CD4-positive, alpha-beta T cell treated with Interleukin-6 at 100 ng/mL for 8 hours (primary cell): ENCODE results near the gene GAS2L3.
A peak's percentile ranks its signal among the peaks of the same experiment; 100 is the strongest.
"Not testable (repeated sequence)": the region's sequence is repeated elsewhere in the genome, so short reads cannot be mapped to it uniquely, and the experiment has no call there.

Experiments
- DNase-seq: peaks from one replicate; pipeline ENCODE4 v3.0.0-alpha.2; 2020; ENCODE audit warnings: mixed read lengths, low spot score

Gene GAS2L3

GRCh38 chr12:100573292-100574186 lies at the start of gene GAS2L3:
TSS of gene GAS2L3 (plus strand) at chr12:100573684. CDS start at chr12:100594905, 21,221 bp downstream.
- peak; percentile 25 for DNase-seq

GRCh38 chr12:100528034-100528433 lies 45.5 kb upstream of the GAS2L3 start:
- no peak for DNase-seq

GRCh38 chr12:100528471-100529127 lies 44.9 kb upstream of the GAS2L3 start:
- no peak for DNase-seq

GRCh38 chr12:100529756-100530350 lies 43.6 kb upstream of the GAS2L3 start:
- no peak for DNase-seq

GRCh38 chr12:100533376-100533775 lies 40.1 kb upstream of the GAS2L3 start:
- no peak for DNase-seq

GRCh38 chr12:100534625-100535227 lies 38.8 kb upstream of the GAS2L3 start:
- DNase-seq: no peak

GRCh38 chr12:100539202-100539601 lies 34.3 kb upstream of the GAS2L3 start:
- no peak for DNase-seq

GRCh38 chr12:100544165-100544564 lies 29.3 kb upstream of the GAS2L3 start:
- DNase-seq: no peak

- DNase-seq: no peak
Observed at GRCh38 chr12:100545092-100545491, 28.4 kb upstream of the GAS2L3 start.

- no peak for DNase-seq
Observed at GRCh38 chr12:100553936-100554335, 19.5 kb upstream of the GAS2L3 start.

GRCh38 chr12:100554608-100555077 lies 18.8 kb upstream of the GAS2L3 start:
- no peak for DNase-seq

- no peak for DNase-seq
Observed at GRCh38 chr12:100555722-100556121, 17.8 kb upstream of the GAS2L3 start.

- no peak for DNase-seq
Observed at GRCh38 chr12:100557357-100557756, 16.1 kb upstream of the GAS2L3 start.

GRCh38 chr12:100559261-100559660 lies 14.2 kb upstream of the GAS2L3 start:
- not testable (repeated sequence) for DNase-seq

- DNase-seq: no peak
Observed at GRCh38 chr12:100564090-100564489, 9.4 kb upstream of the GAS2L3 start.

GRCh38 chr12:100564905-100565467 lies 8.5 kb upstream of the GAS2L3 start:
- DNase-seq: no peak

GRCh38 chr12:100565987-100566545 lies 7.4 kb upstream of the GAS2L3 start:
- DNase-seq: no peak

GRCh38 chr12:100566887-100567637 lies 6.4 kb upstream of the GAS2L3 start:
- no peak for DNase-seq

GRCh38 chr12:100567945-100568344 lies 5.5 kb upstream of the GAS2L3 start:
- DNase-seq: no peak

GRCh38 chr12:100572184-100572583 lies 1.3 kb upstream of the GAS2L3 start:
- no peak for DNase-seq
